GM23338 (cell line): ENCODE data around the gene EIF4E3. TPM values are rescaled to one million over a fixed set of nuclear protein-coding genes. Genes with fewer than 3 reads are reported as not detected.

ENCODE experiments used
- ATAC-seq: fragments of 200-7000 bp; cut with Tn5 transposase; 3 replicates; pipeline ENCODE4 v1.9.1; 2020
- DNase-seq: peaks from one replicate; pipeline ENCODE4 v3.0.0-alpha.2; 2015; ENCODE audit warnings: low spot score
- H2AFZ ChIP-seq: fragments of 200-600 bp; sonication (generic); 2 replicates; pipeline ENCODE4 v1.8.0; 2016; ENCODE audit warnings: antibody characterized with exemption, mild to moderate bottlenecking, moderate library complexity
- H3F3A ChIP-seq: fragments of 200-600 bp; sonication (generic); replicated peaks from 2 replicates; pipeline ENCODE4 v1.8.0; 2017; ENCODE audit warnings: antibody characterized with exemption, mixed run types, low read depth
- H3K27ac ChIP-seq: fragments of 200-600 bp; sonication (generic); 2 replicates; pipeline ENCODE4 v1.6.1; 2016; ENCODE audit warnings: low read depth
- H3K27me3 ChIP-seq: fragments of 200-600 bp; sonication (generic); 2 replicates; pipeline ENCODE4 v1.8.0; 2016; ENCODE audit warnings: mild to moderate bottlenecking, mixed run types, moderate library complexity; ENCODE audit not compliant: insufficient read depth
- H3K36me3 ChIP-seq: fragments of 200-600 bp; sonication (generic); 2 replicates; pipeline ENCODE4 v1.8.0; 2016; ENCODE audit warnings: mild to moderate bottlenecking; ENCODE audit not compliant: insufficient read depth
- H3K4me1 ChIP-seq: fragments of 200-600 bp; sonication (generic); 2 replicates; pipeline ENCODE4 v1.8.0; 2016; ENCODE audit warnings: mild to moderate bottlenecking, moderate library complexity; ENCODE audit not compliant: insufficient read depth
- H3K4me2 ChIP-seq: fragments of 200-600 bp; sonication (generic); 2 replicates; pipeline ENCODE4 v1.7.1; 2017; ENCODE audit warnings: mixed run types
- H3K4me3 ChIP-seq: fragments of 200-600 bp; sonication (generic); 2 replicates; pipeline ENCODE4 v1.6.1; 2016; ENCODE audit warnings: mixed run types
- H3K79me2 ChIP-seq: fragments of 200-600 bp; sonication (generic); replicated peaks from 2 replicates; pipeline ENCODE4 v1.8.0; 2017; ENCODE audit warnings: mild to moderate bottlenecking; ENCODE audit not compliant: insufficient read depth
- H3K9me2 ChIP-seq: fragments of 200-600 bp; sonication (generic); 2 replicates; pipeline ENCODE4 v1.8.0; 2017; ENCODE audit not compliant: insufficient read depth
- H4K20me1 ChIP-seq: fragments of 200-600 bp; sonication (generic); replicated peaks from 2 replicates; pipeline ENCODE4 v1.8.0; 2017; ENCODE audit warnings: mild to moderate bottlenecking; ENCODE audit not compliant: insufficient read depth
- H3K27ac Mint-ChIP-seq: 2 replicates; pipeline ENCODE4 v1.8.0; 2020; ENCODE audit warnings: inconsistent platforms, mild to moderate bottlenecking, moderate library complexity, mixed read lengths
- H3K27me3 Mint-ChIP-seq: 3 replicates; pipeline ENCODE4 v1.8.0; 2022; ENCODE audit warnings: low read depth, mild to moderate bottlenecking, moderate library complexity, mixed read lengths, inconsistent platforms; ENCODE audit not compliant: insufficient read depth, poor library complexity
- H3K36me3 Mint-ChIP-seq: 3 replicates; pipeline ENCODE4 v1.8.0; 2021; ENCODE audit warnings: low read depth, mild to moderate bottlenecking, inconsistent platforms, moderate library complexity, mixed read lengths
- H3K4me1 Mint-ChIP-seq: 3 replicates; pipeline ENCODE4 v1.8.0; 2020; ENCODE audit warnings: mild to moderate bottlenecking, inconsistent platforms, mixed read lengths
- H3K4me3 Mint-ChIP-seq: 3 replicates; pipeline ENCODE4 v1.8.0; 2021; ENCODE audit warnings: moderate library complexity, mild to moderate bottlenecking, inconsistent platforms, mixed read lengths
- H3K9me3 Mint-ChIP-seq: 3 replicates; pipeline ENCODE4 v1.8.0; 2020; ENCODE audit warnings: moderate library complexity, mild to moderate bottlenecking, inconsistent platforms, mixed read lengths
- EZH2 ChIP-seq: fragments of 200-600 bp; sonication (generic); IDR thresholded peaks from one replicate; pipeline ENCODE4 v1.8.0; 2017; ENCODE audit warnings: antibody characterized with exemption, mild to moderate bottlenecking, low read depth; ENCODE audit not compliant: unreplicated experiment
- NANOG ChIP-seq: IDR thresholded peaks from 2 replicates; pipeline ENCODE4 v1.6.1; 2016; ENCODE audit warnings: antibody characterized with exemption, borderline replicate concordance
- ZNF114 ChIP-seq: fragments of 250-450 bp; sonication (Bioruptor Pico); IDR thresholded peaks from 2 replicates; pipeline ENCODE4 v1.5.0; 2020; ENCODE audit warnings: mild to moderate bottlenecking, moderate library complexity
- polyA plus RNA-seq: library from polyadenylated mRNA; unstranded; fragments of >200 nt; fragmentation: Nextera tagmentation; extraction: Ambion mirVana; gene quantifications from 2 replicates; pipeline ENCODE4 v1.2.1, GENCODE V29; 2016
- total RNA-seq: library from RNA; depleted of rRNA; stranded (reverse); fragments of >200 nt; shearing (Covaris generic); gene quantifications from 2 replicates; pipeline ENCODE4 v1.2.3, GENCODE V29; 2014
- TF ChIP-seq, protein P1 (sequence below): IDR thresholded peaks from one replicate; pipeline ENCODE4 v1.6.1; 2018; ENCODE audit warnings: antibody characterized with exemption; ENCODE audit not compliant: unreplicated experiment
- TF ChIP-seq, protein P2 (sequence below), 2 experiments: fragments of 200-600 bp in 1 of 2; sonication (generic) in 1 of 2; conservative IDR thresholded peaks; 2 replicates each; pipeline versions ENCODE4 v1.5.1 to v1.6.1; 2016 to 2017; ENCODE audit warnings: antibody characterized with exemption in 2 of 2, low read depth in 2 of 2, mild to moderate bottlenecking in 2 of 2, moderate library complexity in 1 of 2
- TF ChIP-seq, protein P3 (sequence below): fragments of 250-450 bp; sonication (Bioruptor Pico); IDR thresholded peaks from 2 replicates; pipeline ENCODE4 v1.5.0; 2020; ENCODE audit warnings: mild to moderate bottlenecking, moderate library complexity

EIF4E3 gene
- total and polyA plus RNA-seq, 2 experiments from 2014 or later, result 6.0 to 9.7 TPM

DNA sequence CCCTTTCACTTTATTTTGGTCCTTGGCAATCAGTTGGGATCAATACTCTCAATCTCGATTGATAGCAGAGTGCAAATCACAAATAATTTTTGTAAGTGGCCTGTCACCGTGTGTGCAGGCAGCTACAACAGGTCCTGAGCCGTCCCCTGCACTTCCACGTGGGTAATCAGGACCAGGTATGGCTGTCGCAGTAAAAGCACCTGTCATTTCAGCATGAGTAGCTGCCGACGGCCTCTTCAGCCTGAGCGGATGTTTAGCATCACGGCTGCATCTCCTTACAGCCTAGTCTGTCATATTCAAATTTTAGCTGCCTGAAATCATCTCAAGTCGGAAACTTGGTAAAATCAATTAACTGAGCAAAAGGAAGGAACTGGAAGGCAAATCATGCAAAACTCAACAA lies 88.7 kb downstream of the EIF4E3 start (continued):
- TF ChIP-seq, protein P1, sequence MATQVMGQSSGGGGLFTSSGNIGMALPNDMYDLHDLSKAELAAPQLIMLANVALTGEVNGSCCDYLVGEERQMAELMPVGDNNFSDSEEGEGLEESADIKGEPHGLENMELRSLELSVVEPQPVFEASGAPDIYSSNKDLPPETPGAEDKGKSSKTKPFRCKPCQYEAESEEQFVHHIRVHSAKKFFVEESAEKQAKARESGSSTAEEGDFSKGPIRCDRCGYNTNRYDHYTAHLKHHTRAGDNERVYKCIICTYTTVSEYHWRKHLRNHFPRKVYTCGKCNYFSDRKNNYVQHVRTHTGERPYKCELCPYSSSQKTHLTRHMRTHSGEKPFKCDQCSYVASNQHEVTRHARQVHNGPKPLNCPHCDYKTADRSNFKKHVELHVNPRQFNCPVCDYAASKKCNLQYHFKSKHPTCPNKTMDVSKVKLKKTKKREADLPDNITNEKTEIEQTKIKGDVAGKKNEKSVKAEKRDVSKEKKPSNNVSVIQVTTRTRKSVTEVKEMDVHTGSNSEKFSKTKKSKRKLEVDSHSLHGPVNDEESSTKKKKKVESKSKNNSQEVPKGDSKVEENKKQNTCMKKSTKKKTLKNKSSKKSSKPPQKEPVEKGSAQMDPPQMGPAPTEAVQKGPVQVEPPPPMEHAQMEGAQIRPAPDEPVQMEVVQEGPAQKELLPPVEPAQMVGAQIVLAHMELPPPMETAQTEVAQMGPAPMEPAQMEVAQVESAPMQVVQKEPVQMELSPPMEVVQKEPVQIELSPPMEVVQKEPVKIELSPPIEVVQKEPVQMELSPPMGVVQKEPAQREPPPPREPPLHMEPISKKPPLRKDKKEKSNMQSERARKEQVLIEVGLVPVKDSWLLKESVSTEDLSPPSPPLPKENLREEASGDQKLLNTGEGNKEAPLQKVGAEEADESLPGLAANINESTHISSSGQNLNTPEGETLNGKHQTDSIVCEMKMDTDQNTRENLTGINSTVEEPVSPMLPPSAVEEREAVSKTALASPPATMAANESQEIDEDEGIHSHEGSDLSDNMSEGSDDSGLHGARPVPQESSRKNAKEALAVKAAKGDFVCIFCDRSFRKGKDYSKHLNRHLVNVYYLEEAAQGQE, result no peak
- TF ChIP-seq, protein P2, sequence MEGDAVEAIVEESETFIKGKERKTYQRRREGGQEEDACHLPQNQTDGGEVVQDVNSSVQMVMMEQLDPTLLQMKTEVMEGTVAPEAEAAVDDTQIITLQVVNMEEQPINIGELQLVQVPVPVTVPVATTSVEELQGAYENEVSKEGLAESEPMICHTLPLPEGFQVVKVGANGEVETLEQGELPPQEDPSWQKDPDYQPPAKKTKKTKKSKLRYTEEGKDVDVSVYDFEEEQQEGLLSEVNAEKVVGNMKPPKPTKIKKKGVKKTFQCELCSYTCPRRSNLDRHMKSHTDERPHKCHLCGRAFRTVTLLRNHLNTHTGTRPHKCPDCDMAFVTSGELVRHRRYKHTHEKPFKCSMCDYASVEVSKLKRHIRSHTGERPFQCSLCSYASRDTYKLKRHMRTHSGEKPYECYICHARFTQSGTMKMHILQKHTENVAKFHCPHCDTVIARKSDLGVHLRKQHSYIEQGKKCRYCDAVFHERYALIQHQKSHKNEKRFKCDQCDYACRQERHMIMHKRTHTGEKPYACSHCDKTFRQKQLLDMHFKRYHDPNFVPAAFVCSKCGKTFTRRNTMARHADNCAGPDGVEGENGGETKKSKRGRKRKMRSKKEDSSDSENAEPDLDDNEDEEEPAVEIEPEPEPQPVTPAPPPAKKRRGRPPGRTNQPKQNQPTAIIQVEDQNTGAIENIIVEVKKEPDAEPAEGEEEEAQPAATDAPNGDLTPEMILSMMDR (conservative IDR thresholded peaks at IDR 0.05; ENCODE audit: low read depth in 2 of 2), result no peak

DNA sequence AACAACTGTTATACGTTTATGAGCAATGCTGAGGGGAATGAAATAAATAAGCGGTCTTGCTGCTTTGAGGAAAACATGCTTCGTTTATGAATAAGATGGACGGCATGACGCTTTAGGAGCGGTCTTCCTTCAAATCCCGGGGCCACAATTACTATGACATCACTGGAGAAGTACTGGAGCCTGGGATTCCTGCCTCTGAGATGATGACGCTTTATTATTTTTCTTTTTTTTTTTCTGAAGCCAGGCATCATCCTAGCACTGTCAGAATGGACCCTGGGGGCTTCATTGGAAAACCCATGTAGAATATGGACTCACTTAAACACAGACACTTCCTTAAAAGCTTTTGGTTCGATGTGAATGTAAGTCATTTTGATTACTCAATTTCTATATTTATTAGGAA lies 89.2 kb downstream of the EIF4E3 start:
- peaks cover 2% of the 10 kb centered on the region; the same call in 1 of the 3 replicates for H3K36me3 Mint-ChIP-seq
- Histone ChIP-seq H3K4me1 (no peaks in the 10 kb centered on the region), H3F3A (no peaks in the 10 kb centered on the region), H3K36me3 (no peaks in the 10 kb centered on the region; the same call in 1 of the 2 replicates), H3K9me2 (no peaks in the 10 kb centered on the region), H3K4me2 (no peak overlapping the region), H2AFZ (no peak overlapping the region), H4K20me1 (no peaks in the 10 kb centered on the region), H3K27me3 (no peaks in the 10 kb centered on the region), H3K27ac (no peak overlapping the region), H3K79me2 (no peaks in the 10 kb centered on the region), H3K4me3 (no peak overlapping the region)
- no peak for DNase-seq
- H3K27ac Mint-ChIP-seq, result no peak overlapping the region; the same call in 1 of the 2 replicates
- no peaks in the 10 kb centered on the region for H3K4me1 Mint-ChIP-seq
- H3K27me3 Mint-ChIP-seq, result peaks cover 3% of the 10 kb centered on the region
- H3K4me3 Mint-ChIP-seq, result no peak overlapping the region
- no peak for TF ChIP-seq NANOG
- no peak for TF ChIP-seq ZNF114 (CRISPR knock-in tag)
- TF ChIP-seq EZH2, result no peak
- TF ChIP-seq, protein P3, sequence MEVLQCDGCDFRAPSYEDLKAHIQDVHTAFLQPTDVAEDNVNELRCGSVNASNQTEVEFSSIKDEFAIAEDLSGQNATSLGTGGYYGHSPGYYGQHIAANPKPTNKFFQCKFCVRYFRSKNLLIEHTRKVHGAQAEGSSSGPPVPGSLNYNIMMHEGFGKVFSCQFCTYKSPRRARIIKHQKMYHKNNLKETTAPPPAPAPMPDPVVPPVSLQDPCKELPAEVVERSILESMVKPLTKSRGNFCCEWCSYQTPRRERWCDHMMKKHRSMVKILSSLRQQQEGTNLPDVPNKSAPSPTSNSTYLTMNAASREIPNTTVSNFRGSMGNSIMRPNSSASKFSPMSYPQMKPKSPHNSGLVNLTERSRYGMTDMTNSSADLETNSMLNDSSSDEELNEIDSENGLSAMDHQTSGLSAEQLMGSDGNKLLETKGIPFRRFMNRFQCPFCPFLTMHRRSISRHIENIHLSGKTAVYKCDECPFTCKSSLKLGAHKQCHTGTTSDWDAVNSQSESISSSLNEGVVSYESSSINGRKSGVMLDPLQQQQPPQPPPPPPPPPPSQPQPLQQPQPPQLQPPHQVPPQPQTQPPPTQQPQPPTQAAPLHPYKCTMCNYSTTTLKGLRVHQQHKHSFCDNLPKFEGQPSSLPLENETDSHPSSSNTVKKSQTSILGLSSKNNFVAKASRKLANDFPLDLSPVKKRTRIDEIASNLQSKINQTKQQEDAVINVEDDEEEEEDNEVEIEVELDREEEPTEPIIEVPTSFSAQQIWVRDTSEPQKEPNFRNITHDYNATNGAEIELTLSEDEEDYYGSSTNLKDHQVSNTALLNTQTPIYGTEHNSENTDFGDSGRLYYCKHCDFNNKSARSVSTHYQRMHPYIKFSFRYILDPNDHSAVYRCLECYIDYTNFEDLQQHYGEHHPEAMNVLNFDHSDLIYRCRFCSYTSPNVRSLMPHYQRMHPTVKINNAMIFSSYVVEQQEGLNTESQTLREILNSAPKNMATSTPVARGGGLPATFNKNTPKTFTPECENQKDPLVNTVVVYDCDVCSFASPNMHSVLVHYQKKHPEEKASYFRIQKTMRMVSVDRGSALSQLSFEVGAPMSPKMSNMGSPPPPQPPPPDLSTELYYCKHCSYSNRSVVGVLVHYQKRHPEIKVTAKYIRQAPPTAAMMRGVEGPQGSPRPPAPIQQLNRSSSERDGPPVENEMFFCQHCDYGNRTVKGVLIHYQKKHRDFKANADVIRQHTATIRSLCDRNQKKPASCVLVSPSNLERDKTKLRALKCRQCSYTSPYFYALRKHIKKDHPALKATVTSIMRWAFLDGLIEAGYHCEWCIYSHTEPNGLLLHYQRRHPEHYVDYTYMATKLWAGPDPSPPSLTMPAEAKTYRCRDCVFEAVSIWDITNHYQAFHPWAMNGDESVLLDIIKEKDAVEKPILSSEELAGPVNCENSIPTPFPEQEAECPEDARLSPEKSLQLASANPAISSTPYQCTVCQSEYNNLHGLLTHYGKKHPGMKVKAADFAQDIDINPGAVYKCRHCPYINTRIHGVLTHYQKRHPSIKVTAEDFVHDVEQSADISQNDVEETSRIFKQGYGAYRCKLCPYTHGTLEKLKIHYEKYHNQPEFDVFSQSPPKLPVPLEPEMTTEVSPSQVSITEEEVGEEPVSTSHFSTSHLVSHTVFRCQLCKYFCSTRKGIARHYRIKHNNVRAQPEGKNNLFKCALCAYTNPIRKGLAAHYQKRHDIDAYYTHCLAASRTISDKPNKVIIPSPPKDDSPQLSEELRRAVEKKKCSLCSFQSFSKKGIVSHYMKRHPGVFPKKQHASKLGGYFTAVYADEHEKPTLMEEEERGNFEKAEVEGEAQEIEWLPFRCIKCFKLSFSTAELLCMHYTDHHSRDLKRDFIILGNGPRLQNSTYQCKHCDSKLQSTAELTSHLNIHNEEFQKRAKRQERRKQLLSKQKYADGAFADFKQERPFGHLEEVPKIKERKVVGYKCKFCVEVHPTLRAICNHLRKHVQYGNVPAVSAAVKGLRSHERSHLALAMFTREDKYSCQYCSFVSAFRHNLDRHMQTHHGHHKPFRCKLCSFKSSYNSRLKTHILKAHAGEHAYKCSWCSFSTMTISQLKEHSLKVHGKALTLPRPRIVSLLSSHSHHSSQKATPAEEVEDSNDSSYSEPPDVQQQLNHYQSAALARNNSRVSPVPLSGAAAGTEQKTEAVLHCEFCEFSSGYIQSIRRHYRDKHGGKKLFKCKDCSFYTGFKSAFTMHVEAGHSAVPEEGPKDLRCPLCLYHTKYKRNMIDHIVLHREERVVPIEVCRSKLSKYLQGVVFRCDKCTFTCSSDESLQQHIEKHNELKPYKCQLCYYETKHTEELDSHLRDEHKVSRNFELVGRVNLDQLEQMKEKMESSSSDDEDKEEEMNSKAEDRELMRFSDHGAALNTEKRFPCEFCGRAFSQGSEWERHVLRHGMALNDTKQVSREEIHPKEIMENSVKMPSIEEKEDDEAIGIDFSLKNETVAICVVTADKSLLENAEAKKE (CRISPR knock-in tag), result no peak
- peaks cover 3% of the 10 kb centered on the region; the same call in 2 of the 3 replicates for H3K9me3 Mint-ChIP-seq
- no peak for ATAC-seq
